ENCODE measurements around the gene TNRC6C.

GRCh38 chr17:77974396-77974795 lies 15.9 kb downstream of the TNRC6C start:
- no peak for TF ChIP-seq EZH2phosphoT487 (IDR thresholded peaks at IDR 0.05; ENCODE audit: low read depth, severe bottlenecking, unreplicated experiment)
- no peak for TF ChIP-seq CTCF (IDR thresholded peaks at IDR 0.05; ENCODE audit: poor library complexity)

All from hepatocyte (in vitro differentiated cells).